OCI-LY7 (cell line): ENCODE data around the gene SP100.

ENCODE experiments used
- CTCF ChIP-seq: fragments of 200-600 bp; sonication (generic); conservative IDR thresholded peaks from 2 replicates; pipeline ENCODE4 v1.5.1; 2014; ENCODE audit warnings: mild to moderate bottlenecking, antibody characterized with exemption, low read length, moderate library complexity, mixed read lengths
- EZH2phosphoT487 ChIP-seq: fragments of 200-600 bp; sonication (generic); IDR thresholded peaks from 2 replicates; pipeline ENCODE4 v1.6.1; 2018; ENCODE audit warnings: low read depth, borderline replicate concordance, mild to moderate bottlenecking, mixed run types, antibody characterized with exemption, low read length, moderate library complexity, mixed read lengths

GRCh38 chr2:230552181-230552580, 136.2 kb downstream of the SP100 start:
- TF ChIP-seq CTCF (no peak), EZH2phosphoT487 (no peak)
